ENCODE results near the gene TMEM39B.

TMEM39B gene

DNA sequence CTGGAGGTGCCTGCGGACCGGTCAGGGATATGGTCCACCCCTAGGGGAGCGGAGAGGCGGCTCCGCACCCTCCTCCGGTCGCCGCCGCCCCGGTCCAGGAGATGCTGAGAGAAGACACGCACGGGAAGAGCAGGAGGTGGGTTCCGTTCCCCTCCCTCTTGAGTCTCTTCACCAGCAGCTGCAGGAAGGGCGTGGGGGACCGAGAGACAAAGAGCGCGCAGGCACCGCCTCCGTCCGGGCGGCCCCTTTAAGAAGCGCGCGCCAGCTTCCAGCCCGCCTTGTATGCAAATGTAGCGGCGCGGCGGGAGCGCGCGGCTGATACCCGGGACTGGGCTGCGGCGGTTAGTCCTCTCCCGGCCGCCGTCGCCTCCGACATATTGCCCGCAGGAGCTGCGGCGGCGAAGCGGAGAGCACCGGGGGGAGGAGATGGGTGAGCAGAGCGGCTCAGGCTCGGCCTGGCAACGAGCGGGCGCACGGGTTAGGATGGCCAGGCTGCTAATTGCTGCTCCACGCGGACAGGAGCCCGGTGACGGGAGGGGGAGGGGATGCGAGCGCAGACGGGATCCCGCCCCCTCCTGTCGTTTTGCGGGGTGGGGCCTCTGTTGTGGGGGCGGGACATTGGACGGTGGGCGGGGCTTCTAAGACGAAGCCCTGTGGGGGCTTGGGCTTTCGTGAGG lies at the start of gene TMEM39B:
Gene TMEM39B (plus strand): TSS at position 318 of the 677 bp plus-strand sequence. CDS start 109 bp downstream, at position 427.
- H3K27me3 Mint-ChIP-seq (ENCODE audit: low read depth), result no peaks in the 10 kb centered on the region
- no peaks in the 10 kb centered on the region for H3K9me3 Mint-ChIP-seq
- peaks cover 38% of the 10 kb centered on the region for H3K4me1 Mint-ChIP-seq (ENCODE audit: low read depth)
- peaks cover 9% of the 10 kb centered on the region for H3K36me3 Mint-ChIP-seq (ENCODE audit: low read depth)
- peak within 1 kb of the TSS; percentile 88 for H3K4me3 Mint-ChIP-seq
- peak within 1 kb of the TSS; percentile 86 for H3K27ac Mint-ChIP-seq

- H3K27me3 Mint-ChIP-seq (ENCODE audit: low read depth), result no peaks in the 10 kb centered on the region
- H3K4me1 Mint-ChIP-seq (ENCODE audit: low read depth), result peaks cover 26% of the 10 kb centered on the region
- no peak overlapping the region for H3K27ac Mint-ChIP-seq
- H3K4me3 Mint-ChIP-seq, result no peak overlapping the region
- H3K9me3 Mint-ChIP-seq, result no peaks in the 10 kb centered on the region
- H3K36me3 Mint-ChIP-seq (ENCODE audit: low read depth), result peaks cover 20% of the 10 kb centered on the region
These were observed 49.4 kb upstream of the TMEM39B start for GRCh38 chr1:32023351-32023750.

DNA sequence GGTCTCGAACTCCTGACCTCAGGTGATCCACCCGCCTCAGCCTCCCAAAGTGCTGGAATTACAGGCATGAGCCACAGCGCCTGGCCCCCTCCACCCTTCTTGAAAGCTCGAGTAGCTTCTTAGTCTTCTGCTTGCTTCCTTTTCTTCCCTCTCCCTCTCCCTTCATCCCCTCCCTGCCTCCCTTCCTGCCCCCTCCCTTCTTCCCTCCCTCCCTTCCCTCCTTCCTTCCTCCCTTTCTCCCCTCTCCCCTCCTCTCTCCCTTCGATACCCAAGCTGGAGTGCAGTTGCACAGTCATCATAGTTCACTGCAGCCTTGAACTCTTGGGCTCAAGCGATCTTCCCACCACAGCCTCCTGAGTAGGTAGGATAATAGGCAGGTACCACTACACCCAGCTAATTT lies 47.2 kb upstream of the TMEM39B start:
- Mint-ChIP-seq H3K27me3 (ENCODE audit: low read depth) (no peaks in the 10 kb centered on the region), H3K4me3 (no peak overlapping the region), H3K36me3 (ENCODE audit: low read depth) (peaks cover 28% of the 10 kb centered on the region), H3K27ac (no peak overlapping the region), H3K4me1 (ENCODE audit: low read depth) (peaks cover 27% of the 10 kb centered on the region), H3K9me3 (no peaks in the 10 kb centered on the region)

- Mint-ChIP-seq H3K27me3 (ENCODE audit: low read depth) (no peaks in the 10 kb centered on the region), H3K27ac (no peak overlapping the region), H3K9me3 (no peaks in the 10 kb centered on the region), H3K36me3 (ENCODE audit: low read depth) (peaks cover 37% of the 10 kb centered on the region), H3K4me3 (no peak overlapping the region), H3K4me1 (ENCODE audit: low read depth) (peaks cover 23% of the 10 kb centered on the region)
These were observed 44.0 kb upstream of the TMEM39B start for GRCh38 chr1:32028746-32029145.

DNA sequence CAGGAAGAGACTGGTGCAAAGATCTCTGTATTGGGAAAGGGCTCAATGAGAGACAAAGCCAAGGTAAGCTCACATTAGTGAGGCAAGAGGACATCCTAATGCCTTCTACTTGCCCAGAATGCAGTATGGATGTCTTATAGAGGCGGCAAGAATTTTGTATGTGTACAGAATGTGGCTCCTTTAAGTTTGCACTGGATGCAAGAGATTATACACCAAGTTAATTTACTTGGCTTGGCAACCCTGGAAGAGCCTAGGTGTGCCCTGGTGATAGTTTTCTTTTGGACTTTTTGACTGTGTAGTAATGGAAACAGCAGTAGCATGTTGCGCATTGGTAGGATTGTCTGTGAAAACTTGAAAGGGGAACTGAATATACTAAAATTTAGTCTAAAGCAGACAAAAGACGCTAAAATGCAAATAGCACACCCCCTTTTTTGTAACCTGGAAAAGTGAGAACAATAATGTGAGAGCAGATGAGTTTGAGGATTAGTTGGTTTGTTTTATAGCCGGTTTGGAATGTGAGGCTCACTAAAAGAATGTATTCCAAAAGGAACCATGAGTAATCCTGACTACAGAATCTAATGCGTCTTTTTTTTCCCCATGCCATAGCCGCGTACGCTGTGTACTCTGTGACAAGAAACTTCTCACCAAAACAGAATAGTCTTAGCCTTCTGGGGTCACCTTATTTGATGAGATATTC lies 41.0 kb upstream of the TMEM39B start:
- Mint-ChIP-seq H3K9me3 (no peaks in the 10 kb centered on the region), H3K27me3 (ENCODE audit: low read depth) (no peaks in the 10 kb centered on the region), H3K27ac (no peak overlapping the region), H3K36me3 (ENCODE audit: low read depth) (peaks cover 45% of the 10 kb centered on the region), H3K4me1 (ENCODE audit: low read depth) (peaks cover 26% of the 10 kb centered on the region), H3K4me3 (no peak overlapping the region)

GRCh38 chr1:32032275-32032615 lies 40.5 kb upstream of the TMEM39B start:
- no peak overlapping the region for H3K27ac Mint-ChIP-seq
- H3K36me3 Mint-ChIP-seq (ENCODE audit: low read depth), result peaks cover 45% of the 10 kb centered on the region

DNA sequence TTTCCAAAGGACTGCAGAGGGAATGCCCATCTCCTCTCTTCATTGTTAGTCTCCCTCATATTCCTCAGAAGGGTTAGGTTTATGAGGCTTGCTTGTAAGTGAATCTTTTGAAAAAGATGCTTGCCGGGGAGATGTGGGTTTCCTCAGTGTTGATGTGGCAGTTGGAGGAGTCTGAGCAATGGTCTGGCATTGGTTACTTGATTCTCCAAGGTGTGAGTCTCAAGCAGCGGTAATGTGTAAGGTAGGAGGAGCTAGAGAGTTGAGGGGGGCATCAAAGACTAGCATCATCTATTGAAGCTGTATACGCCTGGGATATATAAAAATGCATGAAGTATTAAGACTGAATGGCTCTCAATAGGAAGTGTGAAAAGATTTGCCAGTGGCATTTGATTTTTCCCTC lies 37.6 kb upstream of the TMEM39B start:
- Mint-ChIP-seq H3K4me1 (ENCODE audit: low read depth) (peaks cover 18% of the 10 kb centered on the region), H3K4me3 (no peak overlapping the region), H3K9me3 (no peaks in the 10 kb centered on the region), H3K27me3 (ENCODE audit: low read depth) (no peaks in the 10 kb centered on the region), H3K36me3 (ENCODE audit: low read depth) (peaks cover 54% of the 10 kb centered on the region), H3K27ac (peak overlapping the region; percentile 29)

More at GRCh38 chr1:32032275-32032615, 40.5 kb upstream of the TMEM39B start:
- Mint-ChIP-seq H3K27me3 (ENCODE audit: low read depth) (no peaks in the 10 kb centered on the region), H3K4me3 (no peak overlapping the region), H3K4me1 (ENCODE audit: low read depth) (peaks cover 24% of the 10 kb centered on the region), H3K9me3 (no peaks in the 10 kb centered on the region)

GRCh38 chr1:32040711-32041110 lies 32.0 kb upstream of the TMEM39B start:
- H3K4me3 Mint-ChIP-seq, result no peak overlapping the region
- H3K9me3 Mint-ChIP-seq, result no peaks in the 10 kb centered on the region
- H3K4me1 Mint-ChIP-seq (ENCODE audit: low read depth), result peaks cover 9% of the 10 kb centered on the region
- H3K36me3 Mint-ChIP-seq (ENCODE audit: low read depth), result peaks cover 44% of the 10 kb centered on the region
- no peaks in the 10 kb centered on the region for H3K27me3 Mint-ChIP-seq (ENCODE audit: low read depth)
- no peak overlapping the region for H3K27ac Mint-ChIP-seq

- no peaks in the 10 kb centered on the region for H3K9me3 Mint-ChIP-seq
- no peaks in the 10 kb centered on the region for H3K27me3 Mint-ChIP-seq (ENCODE audit: low read depth)
- peaks cover 6% of the 10 kb centered on the region for H3K4me1 Mint-ChIP-seq (ENCODE audit: low read depth)
- H3K4me3 Mint-ChIP-seq, result no peak overlapping the region
- H3K36me3 Mint-ChIP-seq (ENCODE audit: low read depth), result peaks cover 39% of the 10 kb centered on the region
- no peak overlapping the region for H3K27ac Mint-ChIP-seq
These were observed 30.4 kb upstream of the TMEM39B start for GRCh38 chr1:32042330-32042729.

DNA sequence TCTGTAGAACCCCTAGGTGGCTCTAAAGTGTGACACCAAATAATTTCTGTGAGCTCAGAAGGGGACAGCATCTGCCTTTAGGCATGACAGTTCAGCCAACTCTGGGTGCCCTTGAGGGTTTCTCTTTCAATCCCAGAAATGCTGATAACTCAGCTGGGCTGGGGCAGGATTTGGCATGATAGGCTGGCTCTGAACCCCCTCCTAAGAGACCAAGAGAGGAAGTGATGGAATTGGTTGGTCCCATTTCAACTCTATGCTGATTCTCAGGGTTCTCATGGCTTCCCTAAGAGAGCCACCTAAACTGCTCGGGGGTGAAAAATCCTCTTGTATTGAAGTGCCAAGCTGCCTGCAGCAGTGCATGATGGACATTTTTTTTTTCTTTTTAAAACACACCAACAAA lies 28.5 kb upstream of the TMEM39B start:
- Mint-ChIP-seq H3K36me3 (ENCODE audit: low read depth) (peaks cover 33% of the 10 kb centered on the region), H3K4me1 (ENCODE audit: low read depth) (peaks cover 3% of the 10 kb centered on the region), H3K27me3 (ENCODE audit: low read depth) (no peaks in the 10 kb centered on the region), H3K9me3 (no peaks in the 10 kb centered on the region), H3K4me3 (no peak overlapping the region), H3K27ac (no peak overlapping the region)

- H3K27me3 Mint-ChIP-seq (ENCODE audit: low read depth), result no peaks in the 10 kb centered on the region
- H3K27ac Mint-ChIP-seq, result no peak overlapping the region
- H3K4me1 Mint-ChIP-seq (ENCODE audit: low read depth), result peaks cover 3% of the 10 kb centered on the region
- peaks cover 29% of the 10 kb centered on the region for H3K36me3 Mint-ChIP-seq (ENCODE audit: low read depth)
- H3K4me3 Mint-ChIP-seq, result no peak overlapping the region
- no peaks in the 10 kb centered on the region for H3K9me3 Mint-ChIP-seq
These were observed 27.0 kb upstream of the TMEM39B start for GRCh38 chr1:32045772-32046171.

DNA sequence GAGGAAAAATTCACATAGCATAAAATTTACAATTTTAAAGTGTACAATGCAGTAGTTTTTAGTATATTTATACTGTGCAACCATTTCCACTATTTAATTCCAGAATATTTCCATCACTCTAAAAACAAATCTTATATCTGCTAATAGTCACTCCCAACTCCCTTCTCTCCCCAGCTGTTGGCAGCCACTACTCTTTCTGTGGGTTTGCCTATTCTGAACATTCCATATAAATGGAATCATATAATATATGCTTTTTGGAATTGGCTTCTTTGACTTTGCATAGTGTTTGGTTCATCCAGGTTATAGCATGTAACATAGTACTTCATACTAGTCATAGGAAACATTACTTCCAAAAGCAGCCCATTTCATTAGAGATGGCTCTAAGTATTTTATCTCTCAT lies 25.0 kb upstream of the TMEM39B start:
- H3K36me3 Mint-ChIP-seq (ENCODE audit: low read depth), result peaks cover 30% of the 10 kb centered on the region
- H3K4me3 Mint-ChIP-seq, result no peak overlapping the region
- H3K27ac Mint-ChIP-seq, result no peak overlapping the region
- H3K9me3 Mint-ChIP-seq, result no peaks in the 10 kb centered on the region
- no peaks in the 10 kb centered on the region for H3K4me1 Mint-ChIP-seq (ENCODE audit: low read depth)
- H3K27me3 Mint-ChIP-seq (ENCODE audit: low read depth), result no peaks in the 10 kb centered on the region

GRCh38 chr1:32048440-32048839 lies 24.3 kb upstream of the TMEM39B start:
- H3K36me3 Mint-ChIP-seq (ENCODE audit: low read depth), result peaks cover 26% of the 10 kb centered on the region
- H3K4me1 Mint-ChIP-seq (ENCODE audit: low read depth), result no peaks in the 10 kb centered on the region
- no peaks in the 10 kb centered on the region for H3K9me3 Mint-ChIP-seq
- no peaks in the 10 kb centered on the region for H3K27me3 Mint-ChIP-seq (ENCODE audit: low read depth)
- no peak overlapping the region for H3K27ac Mint-ChIP-seq
- no peak overlapping the region for H3K4me3 Mint-ChIP-seq

DNA sequence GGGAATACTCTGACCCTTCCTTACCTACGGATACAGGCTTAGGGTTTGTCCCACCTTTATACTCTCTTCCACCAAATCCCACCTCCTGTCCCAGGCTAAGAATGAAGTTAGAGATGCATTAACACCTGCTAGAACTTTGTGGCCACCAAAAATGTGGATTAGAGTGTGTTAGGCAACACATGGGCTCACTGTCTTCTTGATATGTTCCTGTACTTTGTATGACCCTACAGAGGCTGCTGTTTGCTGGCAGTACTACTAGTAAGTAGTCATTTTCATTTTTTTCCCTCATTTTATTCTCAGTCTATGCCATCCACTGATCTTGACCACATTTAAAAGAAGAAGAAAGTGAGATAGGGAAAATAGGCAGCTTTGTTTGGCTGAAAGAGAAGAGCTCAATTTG lies 21.0 kb upstream of the TMEM39B start:
- H3K27ac Mint-ChIP-seq, result peak overlapping the region; percentile 10
- no peaks in the 10 kb centered on the region for H3K9me3 Mint-ChIP-seq
- H3K4me3 Mint-ChIP-seq, result no peak overlapping the region
- H3K27me3 Mint-ChIP-seq (ENCODE audit: low read depth), result no peaks in the 10 kb centered on the region
- H3K4me1 Mint-ChIP-seq (ENCODE audit: low read depth), result no peaks in the 10 kb centered on the region
- peaks cover 31% of the 10 kb centered on the region for H3K36me3 Mint-ChIP-seq (ENCODE audit: low read depth)

- Mint-ChIP-seq H3K27me3 (ENCODE audit: low read depth) (no peaks in the 10 kb centered on the region), H3K9me3 (no peaks in the 10 kb centered on the region), H3K4me1 (ENCODE audit: low read depth) (no peaks in the 10 kb centered on the region), H3K4me3 (no peak overlapping the region), H3K36me3 (ENCODE audit: low read depth) (peaks cover 29% of the 10 kb centered on the region), H3K27ac (no peak overlapping the region)
These were observed 19.9 kb upstream of the TMEM39B start for GRCh38 chr1:32052887-32053286.

Data from T-helper 1 cell treated with Interleukin-12 subunit alpha and Interleukin-12 subunit beta and Interleukin-4 antibody, amounts not matched to agents 30 μg/mL and 1 μg/mL, for 36 hours (primary cell).